ENCODE results near the gene PHF12. TPM values are rescaled to one million over a fixed set of nuclear protein-coding genes. Genes with fewer than 3 reads are reported as not detected.

PHF12 gene
- total and polyA plus RNA-seq, 2 donors (not counting 1 experiment from before 2014, with no cell fraction given): 10.1 to 14.2 TPM

GRCh38 chr17:28992625-28993600, 41.6 kb upstream of the PHF12 start:
- Histone ChIP-seq H4K20me1 (ENCODE audit: control insufficient read depth, extremely low read depth, insufficient read depth, low read length) (no peaks in the 10 kb centered on the region), H3K4me2 (ENCODE audit: extremely low read depth, insufficient read depth, low read length) (no peak overlapping the region), H3K79me2 (ENCODE audit: control insufficient read depth, insufficient read depth, low read length) (no peaks in the 10 kb centered on the region), H3K36me3 (ENCODE audit: control insufficient read depth, insufficient read depth, low read length) (no peaks in the 10 kb centered on the region), H3K9ac (ENCODE audit: insufficient read depth, low read length) (no peak overlapping the region), H3K27ac (ENCODE audit: insufficient read depth, low read length) (no peak overlapping the region), H3K27me3 (ENCODE audit: control insufficient read depth, insufficient read depth, low read length) (peaks cover 6% of the 10 kb centered on the region), H3K9me3 (ENCODE audit: control insufficient read depth, insufficient read depth, low read depth, low read length) (no peaks in the 10 kb centered on the region), H2AFZ (ENCODE audit: low read length) (no peak overlapping the region), H3K4me3 (replicated peaks in 1 of 4; ENCODE audit: control extremely low read depth in 1 of 4, insufficient read depth in 1 of 4, low read depth in 3 of 4, low read length in 4 of 4) (no peak overlapping the region), H3K4me1 (ENCODE audit: control insufficient read depth, extremely low read depth, insufficient read depth, low read length) (no peaks in the 10 kb centered on the region)
- DNase-seq (ENCODE audit: low read depth in 2 of 2): no peak
- TF ChIP-seq EZH2 (IDR thresholded peaks at IDR 0.05; ENCODE audit: low read length, missing control alignments) (no peak), CTCF (conservative IDR thresholded peaks at IDR 0.05 in 1 of 2, IDR thresholded peaks at IDR 0.05 in 1 of 2; ENCODE audit: low read depth in 1 of 2, low read length in 2 of 2) (no peak)

GRCh38 chr17:28992185-28992584, 40.9 kb upstream of the PHF12 start:
- no peak overlapping the region for H3K9ac ChIP-seq (ENCODE audit: insufficient read depth, low read length)

More at GRCh38 chr17:28992185-28992584, 40.9 kb upstream of the PHF12 start:
- no peak overlapping the region for H3K27ac ChIP-seq (ENCODE audit: insufficient read depth, low read length)
- no peaks in the 10 kb centered on the region for H3K9me3 ChIP-seq (ENCODE audit: control insufficient read depth, insufficient read depth, low read depth, low read length)
- H3K27me3 ChIP-seq (ENCODE audit: control insufficient read depth, insufficient read depth, low read length): peaks cover 8% of the 10 kb centered on the region
- H2AFZ ChIP-seq (ENCODE audit: low read length): no peak overlapping the region
- no peak overlapping the region for H3K4me2 ChIP-seq (ENCODE audit: extremely low read depth, insufficient read depth, low read length)
- H3K4me3 ChIP-seq (replicated peaks in 1 of 4; ENCODE audit: control extremely low read depth in 1 of 4, insufficient read depth in 1 of 4, low read depth in 3 of 4, low read length in 4 of 4): no peak overlapping the region
- no peaks in the 10 kb centered on the region for H3K4me1 ChIP-seq (ENCODE audit: control insufficient read depth, extremely low read depth, insufficient read depth, low read length)
- TF ChIP-seq CTCF (conservative IDR thresholded peaks at IDR 0.05 in 1 of 2, IDR thresholded peaks at IDR 0.05 in 1 of 2; ENCODE audit: low read depth in 1 of 2, low read length in 2 of 2) (no peak), EZH2 (IDR thresholded peaks at IDR 0.05; ENCODE audit: low read length, missing control alignments) (no peak)
- H3K79me2 ChIP-seq (ENCODE audit: control insufficient read depth, insufficient read depth, low read length): no peaks in the 10 kb centered on the region
- DNase-seq (ENCODE audit: low read depth in 2 of 2): no peak
- H4K20me1 ChIP-seq (ENCODE audit: control insufficient read depth, extremely low read depth, insufficient read depth, low read length): no peaks in the 10 kb centered on the region
- H3K36me3 ChIP-seq (ENCODE audit: control insufficient read depth, insufficient read depth, low read length): no peaks in the 10 kb centered on the region
